ENCODE data around the gene MUSTN1.
A peak's percentile ranks its signal among the peaks of the same experiment; 100 is the strongest.

MUSTN1 gene

GRCh38 chr3:52794612-52795099 lies 40.2 kb downstream of the MUSTN1 start, which contains the start of gene ITIH3:
TSS of gene ITIH3 (plus strand) at chr3:52794796. CDS start at chr3:52794804, 8 bp downstream.
- DNase-seq (ENCODE audit: extremely low read depth, low read depth): no peak
- no peak within 1 kb of the TSS for H3K4me3 ChIP-seq (replicated peaks; ENCODE audit: low read depth, low read length)
- no peak for TF ChIP-seq CTCF (IDR thresholded peaks at IDR 0.05; ENCODE audit: low read depth, low read length, missing control alignments)

- H3K4me3 ChIP-seq (replicated peaks; ENCODE audit: low read depth, low read length): no peak overlapping the region
- no peak for DNase-seq (ENCODE audit: extremely low read depth, low read depth)
Measured at GRCh38 chr3:52793702-52794611, 40.9 kb downstream of the MUSTN1 start.

GRCh38 chr3:52792961-52793695 lies 41.7 kb downstream of the MUSTN1 start:
- no peak overlapping the region for H3K4me3 ChIP-seq (replicated peaks; ENCODE audit: low read depth, low read length)
- no peak for DNase-seq (ENCODE audit: extremely low read depth, low read depth)
- no peak for TF ChIP-seq CTCF (IDR thresholded peaks at IDR 0.05; ENCODE audit: low read depth, low read length, missing control alignments)

More at GRCh38 chr3:52793702-52794611, 40.9 kb downstream of the MUSTN1 start:
- no peak for TF ChIP-seq CTCF (IDR thresholded peaks at IDR 0.05; ENCODE audit: low read depth, low read length, missing control alignments)

- H3K4me3 ChIP-seq (replicated peaks; ENCODE audit: low read depth, low read length): no peak overlapping the region
- peak; percentile 28 for TF ChIP-seq CTCF (IDR thresholded peaks at IDR 0.05; ENCODE audit: low read depth, low read length, missing control alignments)
- no peak for DNase-seq (ENCODE audit: extremely low read depth, low read depth)
Measured at GRCh38 chr3:52792413-52792812, 42.4 kb downstream of the MUSTN1 start.

GRCh38 chr3:52791928-52792327 lies 42.9 kb downstream of the MUSTN1 start:
- no peak for DNase-seq (ENCODE audit: extremely low read depth, low read depth)
- TF ChIP-seq CTCF (IDR thresholded peaks at IDR 0.05; ENCODE audit: low read depth, low read length, missing control alignments): no peak
- H3K4me3 ChIP-seq (replicated peaks; ENCODE audit: low read depth, low read length): no peak overlapping the region

- DNase-seq (ENCODE audit: extremely low read depth, low read depth): no peak
- TF ChIP-seq CTCF (IDR thresholded peaks at IDR 0.05; ENCODE audit: low read depth, low read length, missing control alignments): no peak
- no peak overlapping the region for H3K4me3 ChIP-seq (replicated peaks; ENCODE audit: low read depth, low read length)
Measured at GRCh38 chr3:52791366-52791765, 43.5 kb downstream of the MUSTN1 start.

All from HFF-Myc (cell line).